GM12878 (cell line): ENCODE data around the gene APOH. TPM values are rescaled to one million over a fixed set of nuclear protein-coding genes. Genes with fewer than 3 reads are reported as not detected.

Experiments
- ATAC-seq: fragments of 200-7000 bp; cut with Tn5 transposase; 3 replicates; pipeline ENCODE4 v1.9.1; 2020; ENCODE audit warnings: mild to moderate bottlenecking, moderate library complexity
- BruUV-seq: library from RNA; stranded (reverse); fragments of 400-500 nt; replicated peaks from 2 replicates; lab custom pipeline; 2021; lab: Mats Ljungman, UMichigan
- CTCF ChIA-PET: fragments of 300-600 bp; sonication (Branson Sonifier 250); formaldehyde crosslinking; extraction: SDS; loops from one replicate; lab custom pipeline; 2021; ENCODE audit warnings: inconsistent platforms; lab: Yijun Ruan, JAX
- POLR2A ChIA-PET: fragments of 350-600 bp; formaldehyde crosslinking; extraction: SDS; loops from one replicate; lab custom pipeline; 2021; ENCODE audit warnings: inconsistent platforms; lab: Charles Lee
- RAD21 ChIA-PET: fragments of 300-600 bp; sonication (Branson Sonifier 250); formaldehyde crosslinking; loops from one replicate; lab custom pipeline; 2023; ENCODE audit warnings: antibody characterized with exemption; ENCODE audit not compliant: unreplicated experiment; lab: Charles Lee
- SMC1A ChIA-PET: fragments of 300-600 bp; sonication (Branson Sonifier 250); formaldehyde crosslinking; loops from one replicate; lab custom pipeline; 2023; ENCODE audit not compliant: unreplicated experiment, uncharacterized antibody; lab: Charles Lee
- DNase-seq: peaks from one replicate; pipeline ENCODE4 v3.0.0-alpha.2; 2011; ENCODE audit warnings: low read depth, low spot score
- FAIRE-seq: peaks from 3 replicates; lab custom pipeline; 2011; peaks lifted over from hg19 to GRCh38; lab: Jason Lieb, UNC
- H2AFZ ChIP-seq: 2 replicates; pipeline ENCODE4 v1.6.0; 2011; ENCODE audit warnings: low read depth, low read length, control low read depth; ENCODE audit not compliant: control insufficient read depth
- H3K27ac ChIP-seq: 2 replicates; pipeline ENCODE4 v1.5.1; 2011; ENCODE audit warnings: control low read depth; ENCODE audit not compliant: control insufficient read depth, insufficient read depth
- H3K27me3 ChIP-seq, 2 experiments: replicated peaks in 1 of 2; 2 replicates each; pipeline versions ENCODE4 v1.6.0 to v1.6.1; 2011; ENCODE audit warnings: low read length in 1 of 2; ENCODE audit not compliant: control insufficient read depth in 2 of 2, insufficient read depth in 2 of 2
- H3K36me3 ChIP-seq, 2 experiments: 2 replicates each; pipeline ENCODE4 v1.5.1; 2011; ENCODE audit warnings: low read length in 1 of 2; ENCODE audit not compliant: control insufficient read depth in 2 of 2, insufficient read depth in 2 of 2
- H3K4me1 ChIP-seq: 2 replicates; pipeline ENCODE4 v1.6.1; 2011; ENCODE audit warnings: mild to moderate bottlenecking, low read length, moderate library complexity, mixed read lengths; ENCODE audit not compliant: control insufficient read depth, insufficient read depth
- H3K4me2 ChIP-seq: 2 replicates; pipeline ENCODE4 v1.6.0; 2011; ENCODE audit warnings: control low read depth; ENCODE audit not compliant: control insufficient read depth, insufficient read depth
- H3K4me3 ChIP-seq: fragments of 200-600 bp; sonication (generic); 2 replicates; pipeline ENCODE4 v1.5.1; 2016
- H3K79me2 ChIP-seq: 2 replicates; pipeline ENCODE4 v1.6.0; 2011; ENCODE audit warnings: low read length; ENCODE audit not compliant: control insufficient read depth, insufficient read depth
- H3K9ac ChIP-seq: 2 replicates; pipeline ENCODE4 v1.8.0; 2011; ENCODE audit warnings: low read length, control low read depth, mixed read lengths; ENCODE audit not compliant: control insufficient read depth, insufficient read depth
- H3K9me3 ChIP-seq: replicated peaks from 3 replicates; pipeline ENCODE4 v1.5.1; 2011; ENCODE audit warnings: mild to moderate bottlenecking, low read length; ENCODE audit not compliant: control insufficient read depth, insufficient read depth
- H4K20me1 ChIP-seq: 2 replicates; pipeline ENCODE4 v1.6.0; 2011; ENCODE audit not compliant: control insufficient read depth, insufficient read depth
- DPF2 ChIP-seq: fragments of 450-650 bp; IDR thresholded peaks from 2 replicates; pipeline ENCODE4 v1.6.1; 2017; ENCODE audit warnings: mild to moderate bottlenecking
- HDAC6 ChIP-seq: fragments of 200-600 bp; sonication (generic); IDR thresholded peaks from one replicate; pipeline ENCODE4 v1.8.0; 2017; ENCODE audit warnings: antibody characterized with exemption; ENCODE audit not compliant: unreplicated experiment
- JUNB ChIP-seq: IDR thresholded peaks from 2 replicates; pipeline ENCODE4 v1.6.1; 2016; ENCODE audit warnings: antibody characterized with exemption, mild to moderate bottlenecking
- NRF1 ChIP-seq: conservative IDR thresholded peaks from 2 replicates; pipeline ENCODE4 v1.6.1; 2011; ENCODE audit warnings: mild to moderate bottlenecking, low read depth, low read length, improper control_type of control experiment
- SIX5 ChIP-seq: IDR thresholded peaks from 2 replicates; pipeline ENCODE4 v1.6.1; 2011; ENCODE audit warnings: mild to moderate bottlenecking, low read depth, low read length, moderate library complexity; ENCODE audit not compliant: severe bottlenecking
- ZNF217 ChIP-seq: fragments of 450-650 bp; IDR thresholded peaks from 2 replicates; pipeline ENCODE4 v1.6.1; 2017; ENCODE audit warnings: antibody characterized with exemption, mild to moderate bottlenecking
- ZNF622 ChIP-seq: fragments of 450-650 bp; IDR thresholded peaks from 2 replicates; pipeline ENCODE4 v1.6.1; 2017; ENCODE audit warnings: mild to moderate bottlenecking, inconsistent platforms
- WGBS: methylation state at CpG from one replicate; pipeline ENCODE4 v1.1.6; 2016; ENCODE audit warnings: low lambda C conversion rate; ENCODE audit not compliant: insufficient replicate concordance, insufficient coverage; ENCODE audit errors: missing lambda C conversion rate; 5-methylcytosine and 5-hydroxymethylcytosine counted together
- in situ Hi-C: fragments of 300-500 bp; cut with MboI; formaldehyde crosslinking; loops from 9 replicates; pipeline ENCODE4 v1.14.3; 2018; ENCODE audit warnings: mixed read lengths
- intact Hi-C: fragments of 100-400 bp; cut with micrococcal nuclease; formaldehyde crosslinking; loops from one replicate; pipeline ENCODE4 v1.14.2; 2022; ENCODE audit not compliant: unreplicated experiment
- polyA plus RNA-seq, 11 experiments: library from polyadenylated mRNA; depleted of rRNA in 4 of 11; unstranded in 6 of 11; stranded (reverse) in 5 of 11; fragments of >200 nt; fragmentation: Nextera tagmentation in 4 of 11; fragmentation: Illumina TruSeq in 1 of 11; extraction: Ambion mirVana in 4 of 11; extraction: Trizol in 1 of 11; gene quantifications; 1 replicate in 1 of 11; 2 replicates in 10 of 11; pipeline versions ENCODE4 v1.2.1 to v1.2.3, GENCODE V29; 2011 to 2016; ENCODE audit warnings: inconsistent platforms in 2 of 11, missing spikeins in 2 of 11, low read depth in 1 of 11
- total RNA-seq, 4 experiments: library from RNA; depleted of rRNA in 3 of 4; stranded (reverse); fragments of >200 nt in 3 of 4; fragmentation: Illumina TruSeq in 1 of 4; extraction: Trizol in 1 of 4; gene quantifications; 2 replicates each; pipeline versions ENCODE4 v1.2.1 to v1.2.3, GENCODE V29; 2013 to 2021
- TF ChIP-seq, protein P1 (sequence below): fragments of 450-650 bp; formaldehyde crosslinking; IDR thresholded peaks from 2 replicates; pipeline ENCODE4 v1.4.0; 2020; ENCODE audit warnings: mild to moderate bottlenecking, moderate library complexity
- TF ChIP-seq, protein P2 (sequence below): fragments of 450-650 bp; formaldehyde crosslinking; IDR thresholded peaks from 2 replicates; pipeline ENCODE4 v1.5.0; 2022; ENCODE audit warnings: mild to moderate bottlenecking, missing genetic modification characterization
- TF ChIP-seq, protein P3 (sequence below): fragments of 450-650 bp; IDR thresholded peaks from 2 replicates; pipeline ENCODE4 v1.6.1; 2018; ENCODE audit warnings: borderline replicate concordance, mild to moderate bottlenecking; ENCODE audit not compliant: partially characterized antibody

Gene APOH
- total and polyA plus RNA-seq, 10 of the 15 experiments (the other 5 are each of a cell fraction or from before 2014, with no cell fraction given) = 1.8 TPM; not detected in 9

DNA sequence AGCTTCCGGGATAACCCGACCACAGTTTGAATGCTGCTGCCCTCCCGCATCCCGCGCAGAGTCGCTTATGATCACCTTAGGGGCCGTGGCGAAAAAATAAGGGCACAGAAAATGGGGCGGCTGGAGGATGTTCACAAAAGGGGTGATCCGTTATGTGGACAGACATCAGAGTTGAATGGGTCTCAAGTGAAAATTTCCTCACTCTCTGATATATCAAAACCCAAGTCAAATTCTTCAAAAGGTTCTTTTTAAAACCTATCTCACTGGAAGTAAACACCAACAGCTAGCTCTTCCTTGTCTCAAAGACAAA, 36.9 kb downstream of the APOH start (continued):
- TF ChIP-seq, protein P1, sequence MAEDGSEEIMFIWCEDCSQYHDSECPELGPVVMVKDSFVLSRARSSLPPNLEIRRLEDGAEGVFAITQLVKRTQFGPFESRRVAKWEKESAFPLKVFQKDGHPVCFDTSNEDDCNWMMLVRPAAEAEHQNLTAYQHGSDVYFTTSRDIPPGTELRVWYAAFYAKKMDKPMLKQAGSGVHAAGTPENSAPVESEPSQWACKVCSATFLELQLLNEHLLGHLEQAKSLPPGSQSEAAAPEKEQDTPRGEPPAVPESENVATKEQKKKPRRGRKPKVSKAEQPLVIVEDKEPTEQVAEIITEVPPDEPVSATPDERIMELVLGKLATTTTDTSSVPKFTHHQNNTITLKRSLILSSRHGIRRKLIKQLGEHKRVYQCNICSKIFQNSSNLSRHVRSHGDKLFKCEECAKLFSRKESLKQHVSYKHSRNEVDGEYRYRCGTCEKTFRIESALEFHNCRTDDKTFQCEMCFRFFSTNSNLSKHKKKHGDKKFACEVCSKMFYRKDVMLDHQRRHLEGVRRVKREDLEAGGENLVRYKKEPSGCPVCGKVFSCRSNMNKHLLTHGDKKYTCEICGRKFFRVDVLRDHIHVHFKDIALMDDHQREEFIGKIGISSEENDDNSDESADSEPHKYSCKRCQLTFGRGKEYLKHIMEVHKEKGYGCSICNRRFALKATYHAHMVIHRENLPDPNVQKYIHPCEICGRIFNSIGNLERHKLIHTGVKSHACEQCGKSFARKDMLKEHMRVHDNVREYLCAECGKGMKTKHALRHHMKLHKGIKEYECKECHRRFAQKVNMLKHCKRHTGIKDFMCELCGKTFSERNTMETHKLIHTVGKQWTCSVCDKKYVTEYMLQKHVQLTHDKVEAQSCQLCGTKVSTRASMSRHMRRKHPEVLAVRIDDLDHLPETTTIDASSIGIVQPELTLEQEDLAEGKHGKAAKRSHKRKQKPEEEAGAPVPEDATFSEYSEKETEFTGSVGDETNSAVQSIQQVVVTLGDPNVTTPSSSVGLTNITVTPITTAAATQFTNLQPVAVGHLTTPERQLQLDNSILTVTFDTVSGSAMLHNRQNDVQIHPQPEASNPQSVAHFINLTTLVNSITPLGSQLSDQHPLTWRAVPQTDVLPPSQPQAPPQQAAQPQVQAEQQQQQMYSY (CRISPR knock-in tag) = no peak

DNA sequence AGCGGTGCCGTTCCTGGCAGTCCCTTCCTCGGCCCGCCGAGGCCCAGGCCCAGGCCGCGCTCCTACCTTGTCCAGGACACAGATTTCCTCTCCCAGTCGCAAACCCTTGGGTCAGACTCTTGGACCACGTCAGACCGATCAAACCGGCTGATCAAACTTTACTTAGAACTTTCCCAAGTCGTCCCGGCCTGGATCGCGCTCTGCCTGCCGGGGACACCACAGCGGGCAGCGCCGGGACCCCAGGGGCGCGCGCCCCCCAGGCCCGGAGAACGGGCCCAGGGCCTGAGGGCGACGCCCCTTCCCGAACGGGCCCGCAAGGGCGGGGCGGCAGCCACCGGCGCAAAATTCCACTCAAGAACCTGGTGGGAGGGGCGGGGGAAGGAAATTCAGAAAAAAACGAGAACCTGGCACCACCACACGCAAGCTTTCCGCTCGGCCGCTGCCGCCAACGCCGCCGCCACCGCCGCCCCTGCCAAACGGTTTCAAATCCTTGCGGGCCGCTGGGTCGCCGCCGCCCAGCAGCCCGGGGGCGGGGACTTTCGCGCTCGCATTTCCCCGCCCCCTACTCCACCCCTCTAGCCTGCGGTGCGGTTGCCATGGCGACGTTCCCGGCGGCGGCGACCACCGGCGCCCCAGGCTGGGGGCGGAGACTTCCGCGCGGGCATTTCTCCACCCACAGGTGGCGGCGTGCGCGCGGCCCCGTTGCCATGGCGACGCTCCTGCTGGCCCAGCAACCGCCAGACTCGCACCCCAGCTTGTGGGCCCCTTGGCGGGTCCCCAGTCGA, 37.4 kb downstream of the APOH start, which contains the start of gene CEP112:
Gene CEP112, minus strand, starts transcription at position 541 of the 785 bp plus-strand sequence.
- POLR2A ChIA-PET = interaction anchor here (0.6 to 1.4 kb wide), 2 partner anchors 24 to 447 kb away, joined by 3 to 6 read pairs; no protein-coding TSS in a partner anchor
- H4K20me1 ChIP-seq = no peaks in the 10 kb centered on the region
- BruUV-seq = no TSS peak
- TF ChIP-seq DPF2 (peak; percentile 86), HDAC6 (no peak), JUNB (no peak), NRF1 (no peak), SIX5 (no peak), ZNF217 (no peak), ZNF622 (no peak)
- TF ChIP-seq, protein P2, sequence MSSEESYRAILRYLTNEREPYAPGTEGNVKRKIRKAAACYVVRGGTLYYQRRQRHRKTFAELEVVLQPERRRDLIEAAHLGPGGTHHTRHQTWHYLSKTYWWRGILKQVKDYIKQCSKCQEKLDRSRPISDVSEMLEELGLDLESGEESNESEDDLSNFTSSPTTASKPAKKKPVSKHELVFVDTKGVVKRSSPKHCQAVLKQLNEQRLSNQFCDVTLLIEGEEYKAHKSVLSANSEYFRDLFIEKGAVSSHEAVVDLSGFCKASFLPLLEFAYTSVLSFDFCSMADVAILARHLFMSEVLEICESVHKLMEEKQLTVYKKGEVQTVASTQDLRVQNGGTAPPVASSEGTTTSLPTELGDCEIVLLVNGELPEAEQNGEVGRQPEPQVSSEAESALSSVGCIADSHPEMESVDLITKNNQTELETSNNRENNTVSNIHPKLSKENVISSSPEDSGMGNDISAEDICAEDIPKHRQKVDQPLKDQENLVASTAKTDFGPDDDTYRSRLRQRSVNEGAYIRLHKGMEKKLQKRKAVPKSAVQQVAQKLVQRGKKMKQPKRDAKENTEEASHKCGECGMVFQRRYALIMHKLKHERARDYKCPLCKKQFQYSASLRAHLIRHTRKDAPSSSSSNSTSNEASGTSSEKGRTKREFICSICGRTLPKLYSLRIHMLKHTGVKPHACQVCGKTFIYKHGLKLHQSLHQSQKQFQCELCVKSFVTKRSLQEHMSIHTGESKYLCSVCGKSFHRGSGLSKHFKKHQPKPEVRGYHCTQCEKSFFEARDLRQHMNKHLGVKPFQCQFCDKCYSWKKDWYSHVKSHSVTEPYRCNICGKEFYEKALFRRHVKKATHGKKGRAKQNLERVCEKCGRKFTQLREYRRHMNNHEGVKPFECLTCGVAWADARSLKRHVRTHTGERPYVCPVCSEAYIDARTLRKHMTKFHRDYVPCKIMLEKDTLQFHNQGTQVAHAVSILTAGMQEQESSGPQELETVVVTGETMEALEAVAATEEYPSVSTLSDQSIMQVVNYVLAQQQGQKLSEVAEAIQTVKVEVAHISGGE = no peak
- TF ChIP-seq, protein P3, sequence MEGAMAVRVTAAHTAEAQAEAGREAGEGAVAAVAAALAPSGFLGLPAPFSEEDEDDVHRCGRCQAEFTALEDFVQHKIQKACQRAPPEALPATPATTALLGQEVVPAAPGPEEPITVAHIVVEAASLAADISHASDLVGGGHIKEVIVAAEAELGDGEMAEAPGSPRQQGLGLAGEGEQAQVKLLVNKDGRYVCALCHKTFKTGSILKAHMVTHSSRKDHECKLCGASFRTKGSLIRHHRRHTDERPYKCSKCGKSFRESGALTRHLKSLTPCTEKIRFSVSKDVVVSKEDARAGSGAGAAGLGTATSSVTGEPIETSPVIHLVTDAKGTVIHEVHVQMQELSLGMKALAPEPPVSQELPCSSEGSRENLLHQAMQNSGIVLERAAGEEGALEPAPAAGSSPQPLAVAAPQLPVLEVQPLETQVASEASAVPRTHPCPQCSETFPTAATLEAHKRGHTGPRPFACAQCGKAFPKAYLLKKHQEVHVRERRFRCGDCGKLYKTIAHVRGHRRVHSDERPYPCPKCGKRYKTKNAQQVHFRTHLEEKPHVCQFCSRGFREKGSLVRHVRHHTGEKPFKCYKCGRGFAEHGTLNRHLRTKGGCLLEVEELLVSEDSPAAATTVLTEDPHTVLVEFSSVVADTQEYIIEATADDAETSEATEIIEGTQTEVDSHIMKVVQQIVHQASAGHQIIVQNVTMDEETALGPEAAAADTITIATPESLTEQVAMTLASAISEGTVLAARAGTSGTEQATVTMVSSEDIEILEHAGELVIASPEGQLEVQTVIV = no peak

More for the DNA sequence above, 37.4 kb downstream of the APOH start, which contains the start of gene CEP112:
- Histone ChIP-seq H3K27ac (no peak within 1 kb of the TSS), H2AFZ (peak within 1 kb of the TSS; percentile 48), H3K9me3 (no peaks in the 10 kb centered on the region), H3K27me3 (no peaks in the 10 kb centered on the region), H3K36me3 (no peaks in the 10 kb centered on the region), H3K4me2 (peak within 1 kb of the TSS; percentile 95), H3K4me1 (no peaks in the 10 kb centered on the region), H3K9ac (no peak within 1 kb of the TSS), H3K79me2 (no peaks in the 10 kb centered on the region), H3K4me3 (peak within 1 kb of the TSS; percentile 78)
- in situ Hi-C loops = no loop called here
- SMC1A ChIA-PET = interaction anchor here (0.9 kb wide), 1 partner anchor 271 kb away, joined by 3 read pairs; no protein-coding TSS in a partner anchor
- 2% methylated on average over 50 of the region's 83 CpGs for WGBS
- ATAC-seq (peak; percentile 81), FAIRE-seq (no peak), DNase-seq (no peak)
- RAD21 ChIA-PET = interaction anchor here (0.7 kb wide), 1 partner anchor 23 kb away, joined by 3 read pairs; no protein-coding TSS in a partner anchor
- CTCF ChIA-PET = interaction anchor here (0.9 to 1.0 kb wide), 2 partner anchors 9 to 523 kb away, joined by 3 read pairs; no protein-coding TSS in a partner anchor
- intact Hi-C loops = no loop called here
